Heart left ventricle (tissue), 16 donors: ENCODE data around the gene MACF1. TPM values are rescaled to one million over a fixed set of nuclear protein-coding genes. Genes with fewer than 3 reads are reported as not detected.
"Not testable (repeated sequence)": the region's sequence is repeated elsewhere in the genome, so short reads cannot be mapped to it uniquely, and the experiment has no call there.

ENCODE experiments used
- ATAC-seq, 4 donors: fragments of 200-7000 bp; cut with Tn5 transposase; one replicate each; pipeline ENCODE4 v1.9.1; 2020 to 2022; ENCODE audit warnings: moderate library complexity in 4 of 4, mild to moderate bottlenecking in 3 of 4, moderate number of reproducible peaks in 1 of 4
- DNase-seq, 5 donors: peaks; one replicate each; pipeline ENCODE4 v3.0.0-alpha.2; 2020
- H3K27ac ChIP-seq, 12 donors: fragments of 200-600 bp; sonication (generic) in 4 of 12; one replicate each; pipeline versions ENCODE4 v1.5.0 to v1.8.0; 2016 to 2022; ENCODE audit warnings: mild to moderate bottlenecking in 2 of 12
- H3K27me3 ChIP-seq, 9 donors: fragments of 200-600 bp; sonication (generic) in 2 of 9; one replicate each; pipeline versions ENCODE4 v1.5.1 to v1.8.0; 2016 to 2022; ENCODE audit warnings: mild to moderate bottlenecking in 3 of 9
- H3K36me3 ChIP-seq, 9 donors: fragments of 200-600 bp; sonication (generic) in 2 of 9; one replicate each; pipeline versions ENCODE4 v1.5.0 to v1.8.0; 2018 to 2022; ENCODE audit warnings: mild to moderate bottlenecking in 2 of 9
- H3K4me1 ChIP-seq, 12 donors: fragments of 200-600 bp; sonication (generic) in 4 of 12; one replicate each; pipeline versions ENCODE4 v1.5.0 to v1.8.0; 2016 to 2022; ENCODE audit warnings: mild to moderate bottlenecking in 3 of 12
- H3K4me3 ChIP-seq, 12 donors: fragments of 200-600 bp; sonication (generic) in 4 of 12; one replicate each; pipeline versions ENCODE4 v1.5.0 to v1.8.0; 2017 to 2022; ENCODE audit warnings: mild to moderate bottlenecking in 9 of 12, moderate library complexity in 4 of 12
- H3K9me3 ChIP-seq, 12 donors: fragments of 200-600 bp; sonication (generic) in 4 of 12; one replicate each; pipeline versions ENCODE4 v1.5.0 to v1.8.0; 2016 to 2022; ENCODE audit warnings: mild to moderate bottlenecking in 1 of 12
- POLR2A ChIP-seq, 2 donors: fragments of 450-650 bp; IDR thresholded peaks; one replicate each; pipeline ENCODE4 v1.6.1; 2017; ENCODE audit warnings: antibody characterized with exemption in 2 of 2, mild to moderate bottlenecking in 2 of 2, moderate library complexity in 2 of 2
- WGBS, 4 donors: extraction: QIAGEN DNeasy Blood & Tissue Kit in 2 of 4; methylation state at CpG; one replicate each; pipeline versions ENCODE4 v1.1.5 to v1.1.7; 2013 to 2018; 5-methylcytosine and 5-hydroxymethylcytosine counted together
- intact Hi-C, 10 donors: fragments of 100-400 bp; cut with DNase I; formaldehyde crosslinking; loops; one replicate each; pipeline versions ENCODE4 v1.11.1 to v1.14.2; 2022
- polyA plus RNA-seq, 2 donors: library from polyadenylated mRNA; stranded (reverse); fragments of 200-250 nt; gene quantifications; one replicate each; pipeline ENCODE4 v1.2.3, GENCODE V29; 2013
- total RNA-seq, 9 donors: library from RNA; depleted of rRNA in 2 of 9; stranded (reverse); fragments of >200 nt in 2 of 9; fragmentation: NEBNext Ultra II Directional in 3 of 9; extraction: Animal tissue kit (Norgen Biotek cat#: 25700) in 3 of 9; gene quantifications; one replicate each; pipeline versions ENCODE4 v1.1.0 to v1.2.4, GENCODE V29; 2016 to 2023
- TF ChIP-seq, protein P1 (sequence below), 12 donors: fragments of 200-600 bp; sonication (generic) in 4 of 12; IDR thresholded peaks; one replicate each; pipeline versions ENCODE4 v1.5.0 to v1.8.0; 2018 to 2022; ENCODE audit warnings: antibody characterized with exemption in 12 of 12, mild to moderate bottlenecking in 5 of 12
- donor health status: ischemic (EF 13 %, LVEDD 7.1; RV severe dilation, severe dysfunction).
- donor health status: healthy with polysubstance abuse.
- donor health status: DM: no; HTN: yes; CAD: no.
- donor health status: DM: no; HTN: no; CAD: no.
- donor health status: ischemic (EF 25% LVEDD 6.9; RV normal size, moderate dysfunction).
- donor health status: ischemic (EF 25% LVEDD 5.7; RV mildly dilated, moderate dysfunction).
- donor health status: healthy.
- donor health status: DM: yes; HTN: yes; CAD: no.
- donor health status: ischemic (EF 35%, LVEDD 5.7; RV mildly dilated, moderate dysfunction).
- donor health status: nonischemic (EF 11% LVEDD 7.7; RV severe dilation, severe dysfunction).
- donor health status: DM: yes; HTN: yes; CAD: no.
- donor health status: PGD.
- donor health status: ischemic (EF 29% LVEDD 5.4; RV normal size, mild dysfunction).
- donor health status: nonischemic (EF 23%, LVEDD 6.1; RV moderate dilation, normal function).

Gene MACF1
- total and polyA plus RNA-seq, 11 donors = 102 to 436 (median 251) TPM

DNA sequence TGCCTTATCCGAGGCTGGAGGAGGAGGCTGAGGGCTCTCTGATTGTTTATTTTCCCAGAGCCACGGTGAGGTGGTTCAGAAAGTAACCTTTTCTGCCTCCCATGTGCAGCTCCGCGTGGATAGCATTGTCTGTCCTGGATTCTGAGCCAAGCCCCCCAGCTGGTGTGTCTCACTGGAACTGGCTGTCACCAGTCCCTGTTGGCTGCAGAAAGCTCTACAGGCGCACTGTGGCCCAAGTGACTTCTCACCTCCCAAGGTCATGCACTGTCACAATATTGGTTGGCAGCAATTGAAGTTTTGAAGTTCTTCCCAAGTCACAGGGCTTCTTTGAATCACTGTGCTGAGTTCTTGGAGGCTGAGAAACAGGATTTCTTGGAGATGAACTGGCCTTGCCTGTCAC lies 295.2 kb downstream of the MACF1 start:
- H3K4me3 ChIP-seq = no peak overlapping the region
- TF ChIP-seq POLR2A (IDR thresholded peaks at IDR 0.05) = no peak
- TF ChIP-seq, protein P1, sequence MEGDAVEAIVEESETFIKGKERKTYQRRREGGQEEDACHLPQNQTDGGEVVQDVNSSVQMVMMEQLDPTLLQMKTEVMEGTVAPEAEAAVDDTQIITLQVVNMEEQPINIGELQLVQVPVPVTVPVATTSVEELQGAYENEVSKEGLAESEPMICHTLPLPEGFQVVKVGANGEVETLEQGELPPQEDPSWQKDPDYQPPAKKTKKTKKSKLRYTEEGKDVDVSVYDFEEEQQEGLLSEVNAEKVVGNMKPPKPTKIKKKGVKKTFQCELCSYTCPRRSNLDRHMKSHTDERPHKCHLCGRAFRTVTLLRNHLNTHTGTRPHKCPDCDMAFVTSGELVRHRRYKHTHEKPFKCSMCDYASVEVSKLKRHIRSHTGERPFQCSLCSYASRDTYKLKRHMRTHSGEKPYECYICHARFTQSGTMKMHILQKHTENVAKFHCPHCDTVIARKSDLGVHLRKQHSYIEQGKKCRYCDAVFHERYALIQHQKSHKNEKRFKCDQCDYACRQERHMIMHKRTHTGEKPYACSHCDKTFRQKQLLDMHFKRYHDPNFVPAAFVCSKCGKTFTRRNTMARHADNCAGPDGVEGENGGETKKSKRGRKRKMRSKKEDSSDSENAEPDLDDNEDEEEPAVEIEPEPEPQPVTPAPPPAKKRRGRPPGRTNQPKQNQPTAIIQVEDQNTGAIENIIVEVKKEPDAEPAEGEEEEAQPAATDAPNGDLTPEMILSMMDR (IDR thresholded peaks at IDR 0.05) = no peak
- ATAC-seq (peak; percentile 69 to 86 (median 82)), DNase-seq (peak in 4 of 5 donors; percentile 48 to 73 (median 60))
- intact Hi-C loops = no loop called here
- 27 to 29% (median 27%) methylated on average over 5 of the region's 5 CpGs; no CpG with 5 or more reads in 1 of the 4 donors for WGBS, 4 donors
- peaks cover 0 to 6% (median 0%) of the 10 kb centered on the region in 12 donors for H3K9me3 ChIP-seq
- H3K4me1 ChIP-seq = peaks cover 0 to 17% (median 6%) of the 10 kb centered on the region in 12 donors
- H3K27ac ChIP-seq = peak overlapping the region in 8 of 12 donors; percentile 6 to 55 (median 31)
- no peaks in the 10 kb centered on the region for H3K36me3 ChIP-seq
- H3K27me3 ChIP-seq = no peaks in the 10 kb centered on the region

GRCh38 chr1:39500862-39501389 lies 296.4 kb downstream of the MACF1 start:
- no peaks in the 10 kb centered on the region for H3K36me3 ChIP-seq
- WGBS, 4 donors = 86 to 97% (median 93%) methylated on average over 4 of the region's 4 CpGs
- no peak overlapping the region for H3K4me3 ChIP-seq
- TF ChIP-seq, protein P1 (IDR thresholded peaks at IDR 0.05) = no peak
- TF ChIP-seq POLR2A (IDR thresholded peaks at IDR 0.05) = no peak
- peaks cover 0 to 17% (median 6%) of the 10 kb centered on the region in 12 donors for H3K4me1 ChIP-seq
- no peak overlapping the region for H3K27ac ChIP-seq
- ATAC-seq = no peak
- DNase-seq = no peak
- intact Hi-C loops = no loop called here
- H3K9me3 ChIP-seq = peaks cover 0 to 6% (median 0%) of the 10 kb centered on the region in 12 donors
- no peaks in the 10 kb centered on the region for H3K27me3 ChIP-seq

GRCh38 chr1:39501666-39502065 lies 297.2 kb downstream of the MACF1 start:
- WGBS, 4 donors = 75 to 81% (median 77%) methylated on average over 5 of the region's 5 CpGs
- Histone ChIP-seq H3K4me1 (peaks cover 0 to 17% (median 6%) of the 10 kb centered on the region in 12 donors), H3K27me3 (no peaks in the 10 kb centered on the region), H3K9me3 (peaks cover 0 to 6% (median 0%) of the 10 kb centered on the region in 12 donors), H3K4me3 (no peak overlapping the region), H3K36me3 (no peaks in the 10 kb centered on the region), H3K27ac (no peak overlapping the region)
- ATAC-seq (no peak), DNase-seq (no peak)
- TF ChIP-seq, protein P1 (IDR thresholded peaks at IDR 0.05) = no peak
- TF ChIP-seq POLR2A (IDR thresholded peaks at IDR 0.05) = no peak
- intact Hi-C loops = no loop called here

DNA sequence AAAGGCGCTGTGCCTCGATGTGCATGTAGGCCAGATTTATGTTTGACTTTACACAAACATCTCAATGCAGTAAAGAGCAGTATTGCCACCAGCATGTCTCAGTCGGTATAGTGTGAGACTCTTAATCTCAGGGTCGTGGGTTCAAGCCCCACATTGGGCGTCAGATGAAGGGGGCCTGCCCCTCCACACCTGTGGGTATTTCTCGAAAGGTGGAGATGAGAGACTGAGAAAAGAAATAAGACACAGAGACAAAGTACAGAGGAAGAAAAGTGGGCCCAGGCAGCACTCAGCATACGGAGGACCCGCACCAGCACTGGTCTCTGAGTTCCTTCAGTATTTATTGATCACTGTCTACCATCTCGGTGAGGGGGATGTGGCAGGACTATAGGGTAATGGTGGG lies 299.9 kb downstream of the MACF1 start:
- H3K36me3 ChIP-seq, H3K4me3 ChIP-seq, H3K27ac ChIP-seq, ATAC-seq, intact Hi-C loops, H3K27me3 ChIP-seq, DNase-seq, H3K9me3 ChIP-seq: not testable (repeated sequence)
- peaks cover 0 to 20% (median 8%) of the 10 kb centered on the region in 12 donors for H3K4me1 ChIP-seq
- WGBS, 4 donors = 82 to 86% (median 84%) methylated on average over 9 of the region's 9 CpGs

GRCh38 chr1:39505289-39505688 lies 300.8 kb downstream of the MACF1 start:
- Histone ChIP-seq H3K9me3 (peaks cover 0 to 6% (median 0%) of the 10 kb centered on the region in 12 donors), H3K4me3 (no peak overlapping the region), H3K36me3 (no peaks in the 10 kb centered on the region), H3K4me1 (peaks cover 0 to 17% (median 6%) of the 10 kb centered on the region in 12 donors), H3K27me3 (peaks cover 0 to 2% (median 0%) of the 10 kb centered on the region in 9 donors), H3K27ac (no peak overlapping the region)
- ATAC-seq (no peak), DNase-seq (no peak)
- TF ChIP-seq POLR2A (IDR thresholded peaks at IDR 0.05) = no peak
- TF ChIP-seq, protein P1 (IDR thresholded peaks at IDR 0.05) = no peak
- intact Hi-C loops = no loop called here
